Ascending aorta (tissue), 2 donors: ENCODE results near the gene CREB3L2. TPM values are rescaled to one million over a fixed set of nuclear protein-coding genes. Genes with fewer than 3 reads are reported as not detected.

Experiments used
- DNase-seq, 2 donors: peaks; one replicate each; pipeline ENCODE4 v3.0.0-alpha.2; 2019; ENCODE audit warnings: low spot score in 2 of 2
- H3K27ac ChIP-seq, 2 donors: fragments of 200-600 bp; sonication (generic); one replicate each; pipeline ENCODE4 v1.5.1; 2016 to 2017; ENCODE audit warnings: mild to moderate bottlenecking in 1 of 2
- H3K27me3 ChIP-seq: fragments of 200-600 bp; sonication (generic); one replicate; pipeline ENCODE4 v1.5.1; 2017
- H3K36me3 ChIP-seq, 2 donors: fragments of 200-600 bp; sonication (generic); one replicate each; pipeline ENCODE4 v1.5.1; 2016
- H3K4me1 ChIP-seq, 2 donors: fragments of 200-600 bp; sonication (generic); one replicate each; pipeline ENCODE4 v1.5.1; 2016 to 2017; ENCODE audit warnings: mild to moderate bottlenecking in 1 of 2
- H3K4me3 ChIP-seq, 2 donors: fragments of 200-600 bp; sonication (generic); one replicate each; pipeline ENCODE4 v1.5.1; 2016 to 2017; ENCODE audit warnings: mild to moderate bottlenecking in 1 of 2
- H3K9me3 ChIP-seq, 2 donors: fragments of 200-600 bp; sonication (generic); one replicate each; pipeline ENCODE4 v1.5.1; 2016
- CTCF ChIP-seq, 3 experiments: fragments of 200-600 bp in 2 of 3; fragments of 450-650 bp in 1 of 3; sonication (generic) in 2 of 3; IDR thresholded peaks; one replicate each; pipeline ENCODE4 v1.5.1; 2016 to 2019; ENCODE audit warnings: antibody characterized with exemption in 3 of 3, mild to moderate bottlenecking in 1 of 3, moderate library complexity in 1 of 3
- intact Hi-C: fragments of 100-400 bp; cut with DNase I; formaldehyde crosslinking; loops from one replicate; pipeline ENCODE4 v1.15.1; 2023
- total RNA-seq: library from RNA; depleted of rRNA; stranded (reverse); fragments of >200 nt; gene quantifications from one replicate; pipeline ENCODE4 v1.1.0, GENCODE V29; 2016

CREB3L2 gene
- total RNA-seq, 1 donor from 2014 or later = 38.5 TPM

- intact Hi-C loops = no loop called here
- H3K36me3 ChIP-seq = no peaks in the 10 kb centered on the region
- DNase-seq = no peak
- H3K9me3 ChIP-seq = no peaks in the 10 kb centered on the region
- peak overlapping the region; percentile 83 to 91 for H3K27ac ChIP-seq
- H3K27me3 ChIP-seq = no peaks in the 10 kb centered on the region
- peaks cover 52 to 83% of the 10 kb centered on the region in 2 donors for H3K4me1 ChIP-seq
- TF ChIP-seq CTCF (IDR thresholded peaks at IDR 0.05) = no peak
- peak overlapping the region in 1 of 2 donors; percentile 49 for H3K4me3 ChIP-seq
Measured at GRCh38 chr7:137987563-137987962, 14.3 kb downstream of the CREB3L2 start.

- DNase-seq = no peak
- H3K4me3 ChIP-seq = peak overlapping the region; percentile 14 to 49
- intact Hi-C loops = no loop called here
- H3K9me3 ChIP-seq = no peaks in the 10 kb centered on the region
- peak overlapping the region; percentile 83 to 91 for H3K27ac ChIP-seq
- H3K4me1 ChIP-seq = peaks cover 50 to 83% of the 10 kb centered on the region in 2 donors
- TF ChIP-seq CTCF (IDR thresholded peaks at IDR 0.05) = no peak
- H3K36me3 ChIP-seq = no peaks in the 10 kb centered on the region
- H3K27me3 ChIP-seq = no peaks in the 10 kb centered on the region
Measured at GRCh38 chr7:137987018-137987349, 14.9 kb downstream of the CREB3L2 start.

GRCh38 chr7:137986252-137987017, 15.5 kb downstream of the CREB3L2 start:
- Histone ChIP-seq H3K4me1 (peaks cover 53 to 83% of the 10 kb centered on the region in 2 donors), H3K4me3 (peak overlapping the region; percentile 14 to 49), H3K27ac (peak overlapping the region; percentile 83 to 91), H3K9me3 (no peaks in the 10 kb centered on the region), H3K36me3 (no peaks in the 10 kb centered on the region), H3K27me3 (no peaks in the 10 kb centered on the region)
- TF ChIP-seq CTCF (IDR thresholded peaks at IDR 0.05) = no peak
- intact Hi-C loops = no loop called here
- DNase-seq = no peak

- no peaks in the 10 kb centered on the region for H3K36me3 ChIP-seq
- peak overlapping the region; percentile 83 to 91 for H3K27ac ChIP-seq
Measured at GRCh38 chr7:137985897-137986251, 16.0 kb downstream of the CREB3L2 start.

GRCh38 chr7:137985253-137985896, 16.5 kb downstream of the CREB3L2 start:
- Histone ChIP-seq H3K4me3 (no peak overlapping the region), H3K4me1 (peaks cover 55 to 91% of the 10 kb centered on the region in 2 donors), H3K9me3 (no peaks in the 10 kb centered on the region), H3K27me3 (no peaks in the 10 kb centered on the region), H3K36me3 (no peaks in the 10 kb centered on the region), H3K27ac (peak overlapping the region; percentile 83 to 91)
- intact Hi-C loops = loop anchor here (2.0 kb wide), 1 partner anchor 17 kb away; no protein-coding TSS in a partner anchor
- no peak for DNase-seq
- no peak for TF ChIP-seq CTCF (IDR thresholded peaks at IDR 0.05)

More at GRCh38 chr7:137985897-137986251, 16.0 kb downstream of the CREB3L2 start:
- TF ChIP-seq CTCF (IDR thresholded peaks at IDR 0.05) = no peak
- intact Hi-C loops = loop anchor here (2.0 kb wide), 1 partner anchor 17 kb away; no protein-coding TSS in a partner anchor
- Histone ChIP-seq H3K4me3 (no peak overlapping the region), H3K9me3 (no peaks in the 10 kb centered on the region), H3K4me1 (peaks cover 50 to 86% of the 10 kb centered on the region in 2 donors), H3K27me3 (no peaks in the 10 kb centered on the region)
- no peak for DNase-seq
